GM21360 (cell line): ENCODE measurements around the gene AXIN2.

ENCODE experiments used
- ATAC-seq: cut with Tn5 transposase; IDR thresholded peaks from one replicate; pipeline ENCODE4 v1.9.1; 2021; ENCODE audit warnings: mild to moderate bottlenecking, moderate library complexity; ENCODE audit not compliant: unreplicated experiment

Gene AXIN2

DNA sequence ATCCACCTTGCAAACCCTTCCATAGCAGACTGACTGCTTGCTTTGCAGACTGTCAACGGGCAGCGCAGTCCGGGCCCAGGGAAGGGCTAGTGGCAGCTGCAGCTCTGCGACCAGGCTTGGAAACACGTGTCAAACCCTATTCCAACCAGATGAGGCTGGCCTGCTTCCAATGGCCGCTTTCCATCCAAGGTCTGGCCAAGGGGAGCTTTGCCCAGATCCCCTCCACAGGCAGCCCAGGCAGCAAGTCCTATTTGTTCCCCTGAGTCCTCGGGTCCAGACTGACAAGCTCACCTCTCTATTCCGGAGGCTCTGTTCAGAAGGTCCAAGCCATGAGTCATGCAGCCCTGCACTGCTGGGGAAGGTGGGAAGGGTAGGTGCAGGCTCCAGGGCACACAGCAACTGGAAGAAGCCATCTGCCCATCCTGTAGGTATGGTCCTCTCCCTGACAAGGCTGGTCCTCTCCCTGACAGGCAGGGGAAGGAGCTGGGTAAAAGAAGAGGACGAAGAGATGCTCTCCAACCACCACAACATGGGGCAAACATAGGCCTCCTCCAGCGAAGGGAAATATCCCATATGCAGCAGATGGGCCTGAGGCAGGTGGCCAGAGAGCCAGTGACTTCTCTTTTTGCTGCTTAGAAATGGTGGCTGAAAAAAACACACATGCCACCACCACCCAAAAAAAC is 22.6 kb upstream of the AXIN2 start:
- no peak for ATAC-seq

DNA sequence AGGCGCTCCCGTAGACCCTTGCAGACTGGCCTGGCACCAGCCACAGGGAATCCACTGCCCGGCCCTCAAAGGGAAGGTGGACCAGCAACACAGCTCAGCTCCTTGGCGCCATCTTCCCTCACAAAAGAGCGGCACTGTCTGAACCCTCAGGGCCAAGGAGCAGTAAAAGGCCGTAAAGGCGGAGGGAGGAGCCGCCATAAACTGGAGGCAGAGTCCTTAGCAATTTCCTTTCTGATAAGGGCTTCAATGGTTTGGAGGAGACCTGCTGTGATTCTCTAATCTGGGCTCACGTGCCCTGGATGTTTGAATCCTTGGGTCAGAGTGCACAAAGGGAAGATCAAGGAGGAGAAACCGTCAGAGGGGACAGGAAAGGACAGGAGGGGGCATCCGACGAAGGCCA is 15.5 kb upstream of the AXIN2 start:
- ATAC-seq: no peak

DNA sequence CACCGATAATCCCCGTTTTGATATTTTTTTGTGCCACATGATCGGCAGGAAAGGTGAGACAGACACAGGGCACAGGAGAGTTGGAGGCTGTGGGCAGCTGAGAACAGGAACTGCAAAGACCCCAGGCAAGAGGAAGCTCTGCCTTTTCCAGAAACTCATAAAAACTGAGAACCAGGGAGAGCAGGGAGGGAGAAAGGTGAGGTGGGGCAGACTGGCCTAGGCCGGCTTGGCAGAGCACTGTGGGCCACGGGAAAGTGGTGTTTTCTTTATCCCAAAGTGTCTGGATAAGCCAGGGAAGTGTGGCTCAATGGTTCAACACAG is 11.8 kb upstream of the AXIN2 start:
- no peak for ATAC-seq

DNA sequence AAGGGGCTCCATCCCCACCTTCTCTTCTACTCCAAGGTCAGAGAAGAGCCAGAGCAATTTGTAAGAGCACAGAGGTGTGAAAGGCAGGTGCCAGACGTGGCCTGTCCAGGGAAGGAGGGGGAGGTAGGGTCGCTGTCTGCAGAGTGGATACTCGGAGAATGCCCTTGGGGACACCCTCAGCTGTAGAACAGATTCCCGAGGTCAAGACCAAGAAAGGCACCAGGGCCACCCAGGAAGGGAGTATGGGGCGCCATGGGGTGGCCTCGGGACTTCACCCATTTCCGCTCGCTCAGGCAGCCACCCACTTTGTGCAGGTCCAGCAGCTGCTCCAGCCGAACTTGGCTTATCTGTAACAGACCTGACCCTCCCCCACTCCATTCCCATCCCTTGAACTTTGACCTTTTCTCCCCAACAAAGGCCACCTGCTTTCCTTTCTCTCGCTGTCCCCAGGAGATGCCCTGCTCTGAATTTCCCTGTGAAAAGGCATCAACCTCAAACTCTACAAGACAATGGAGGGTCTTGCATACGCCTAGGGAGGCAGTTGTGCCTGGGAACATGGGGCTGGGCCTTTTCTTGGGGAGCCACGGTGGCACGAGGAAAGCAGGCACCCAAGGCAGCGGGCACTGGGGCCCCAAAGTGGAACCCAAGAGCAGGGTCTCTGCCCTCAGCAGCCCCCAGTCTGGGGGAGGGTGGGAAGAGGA is 11.3 kb upstream of the AXIN2 start:
- no peak for ATAC-seq

DNA sequence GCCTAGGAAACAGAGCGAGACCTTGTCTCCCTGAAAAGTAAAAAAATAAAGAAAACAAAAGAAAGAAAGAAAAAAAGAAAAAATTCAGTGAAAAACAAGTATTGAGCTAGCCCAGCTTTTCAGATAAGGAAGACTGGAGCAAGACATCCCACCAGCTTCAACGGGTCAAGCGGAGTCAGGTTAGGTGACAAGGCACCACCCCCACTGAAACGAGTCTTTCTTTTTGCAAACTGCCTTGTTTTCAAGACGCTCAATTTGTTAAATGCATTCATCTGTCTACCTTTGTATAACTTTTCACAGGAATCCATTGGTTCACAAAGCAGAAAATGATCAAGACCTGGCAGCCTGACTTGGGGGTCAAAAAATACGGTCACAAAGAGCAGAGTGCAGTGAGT is 10.7 kb upstream of the AXIN2 start:
- no peak for ATAC-seq

DNA sequence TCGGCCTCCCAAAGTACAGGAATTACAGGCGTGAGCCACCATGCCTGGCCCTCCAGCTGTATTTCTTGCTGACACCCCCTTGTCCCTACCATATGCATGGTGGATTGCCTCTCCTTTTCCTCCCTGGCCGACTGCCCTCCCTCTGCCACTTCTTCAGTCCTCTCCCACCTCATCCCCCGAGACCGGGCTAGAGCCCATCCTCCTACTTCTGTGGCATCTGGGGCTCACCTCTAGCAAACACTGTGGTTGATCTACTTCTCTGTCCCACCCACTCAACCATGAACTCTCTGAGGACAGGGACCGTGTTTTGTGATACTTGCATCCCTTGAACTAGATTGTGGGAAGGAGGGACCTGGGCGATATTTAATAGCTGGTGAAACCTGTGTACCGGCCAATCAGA is 7.5 kb upstream of the AXIN2 start:
- no peak for ATAC-seq

DNA sequence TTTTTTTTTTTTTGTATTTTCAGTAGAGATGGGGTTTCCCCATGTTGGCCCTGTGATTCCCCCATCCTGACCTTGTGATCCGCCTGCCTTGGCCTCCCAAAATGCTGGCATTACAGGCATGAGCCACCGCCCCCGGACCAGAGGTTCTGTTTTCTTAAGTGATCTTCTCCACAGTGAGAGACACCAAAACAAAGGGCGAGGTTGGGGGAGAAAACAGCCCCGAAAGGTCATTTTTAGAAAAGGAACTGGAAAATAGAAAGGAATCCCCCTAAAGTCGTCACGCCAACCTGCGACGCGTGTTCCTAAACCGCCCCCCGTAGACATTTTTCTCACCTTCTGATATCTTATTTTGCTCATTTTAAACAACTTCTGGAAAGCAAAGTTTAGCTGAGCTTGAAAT is 6.1 kb upstream of the AXIN2 start:
- ATAC-seq: no peak

DNA sequence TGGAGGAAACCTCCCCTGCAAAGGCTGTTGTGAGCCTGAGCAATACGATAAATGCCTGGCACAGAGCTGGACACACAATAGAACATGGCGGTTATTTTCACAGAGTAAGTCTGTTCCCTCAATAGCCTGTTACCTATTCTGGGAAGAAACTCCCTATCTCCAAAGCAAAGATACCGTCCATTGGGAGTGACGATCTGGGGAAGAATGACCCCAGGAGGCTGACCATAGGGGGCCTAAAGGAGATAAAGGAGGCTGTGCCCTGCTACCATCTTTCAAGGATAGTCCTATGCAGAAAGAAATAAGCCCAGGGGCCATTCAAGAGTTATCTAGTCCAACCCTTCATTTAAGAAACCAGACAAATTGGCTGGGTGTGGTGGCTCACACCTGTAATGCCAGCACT is 4.1 kb upstream of the AXIN2 start:
- ATAC-seq: no peak

DNA sequence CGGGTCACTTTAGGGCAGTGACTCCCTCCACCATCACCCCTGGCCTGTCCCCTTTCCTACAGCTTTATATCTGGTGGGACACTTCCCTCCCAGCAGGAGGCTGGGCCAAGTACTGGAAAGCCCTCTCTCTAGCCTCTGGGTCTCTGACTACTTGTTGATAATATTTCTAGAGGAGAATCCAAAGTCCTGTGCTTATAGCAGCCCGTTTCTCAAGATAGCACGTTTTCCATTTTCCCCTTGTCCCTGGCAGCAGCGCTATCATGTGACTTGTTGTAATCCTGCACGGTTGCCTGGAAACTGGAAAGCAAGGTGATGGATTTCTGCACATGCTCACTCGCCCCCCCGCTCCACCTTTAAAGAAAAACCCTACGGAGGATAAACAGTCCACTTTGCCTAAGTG is 3.3 kb upstream of the AXIN2 start:
- no peak for ATAC-seq

DNA sequence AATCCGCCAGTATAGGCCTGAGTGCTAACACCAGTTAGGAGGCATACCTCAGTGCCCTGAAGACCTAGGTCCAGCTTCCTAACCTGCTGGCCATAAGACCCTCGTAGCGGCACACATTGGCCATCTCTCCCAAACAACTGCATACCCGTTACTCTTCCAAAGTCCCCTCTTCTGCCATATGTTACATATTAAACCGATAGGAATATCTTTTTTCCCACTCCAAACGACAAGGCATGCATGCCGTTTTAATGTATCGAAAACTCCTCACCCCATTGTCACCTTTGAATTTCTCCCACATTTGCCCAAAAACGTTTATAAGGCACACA is 721 bp upstream of the AXIN2 start:
- no peak for ATAC-seq

DNA sequence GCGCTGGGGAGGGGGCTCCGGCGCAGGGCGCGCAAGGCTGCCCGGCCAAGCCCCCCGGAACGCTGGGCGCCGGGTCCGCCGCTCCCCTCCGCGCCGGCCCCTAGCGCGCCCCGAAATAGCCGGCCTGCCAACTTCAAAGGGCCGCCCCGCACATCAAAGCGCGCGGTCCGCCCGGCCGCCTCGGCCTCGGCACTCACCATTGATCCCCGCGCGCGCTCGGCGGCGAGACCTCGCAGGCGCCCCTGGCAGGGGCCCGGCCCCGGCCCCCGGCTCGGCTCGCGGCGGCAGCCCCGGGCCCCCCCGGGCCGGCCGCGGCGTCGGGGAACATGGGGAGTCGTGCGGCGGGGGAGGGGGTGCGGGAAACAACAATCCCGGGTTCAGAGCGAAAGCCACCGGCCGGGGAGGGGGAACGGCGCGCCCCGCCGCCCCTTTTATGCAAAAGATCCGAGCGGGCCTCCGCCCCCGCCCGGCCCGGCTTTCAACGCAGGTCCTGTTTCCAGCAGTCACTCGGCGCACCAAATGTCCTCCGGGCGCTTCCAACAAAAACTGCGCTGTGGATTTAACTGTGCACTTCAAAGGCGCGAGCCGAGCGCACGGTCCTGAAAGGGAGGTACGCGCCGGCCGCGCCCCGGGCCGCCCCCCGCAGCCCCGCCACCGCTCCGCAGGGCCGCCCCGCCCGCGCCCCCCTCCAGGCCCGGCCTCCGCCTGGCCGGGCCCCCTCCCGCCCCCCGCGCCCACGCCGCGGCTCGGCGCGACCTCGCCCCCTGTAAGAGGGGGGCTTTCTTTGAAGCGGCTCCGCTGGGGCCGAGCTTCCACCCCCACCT is 608 bp downstream of the AXIN2 start:
- ATAC-seq: peak; percentile 39

DNA sequence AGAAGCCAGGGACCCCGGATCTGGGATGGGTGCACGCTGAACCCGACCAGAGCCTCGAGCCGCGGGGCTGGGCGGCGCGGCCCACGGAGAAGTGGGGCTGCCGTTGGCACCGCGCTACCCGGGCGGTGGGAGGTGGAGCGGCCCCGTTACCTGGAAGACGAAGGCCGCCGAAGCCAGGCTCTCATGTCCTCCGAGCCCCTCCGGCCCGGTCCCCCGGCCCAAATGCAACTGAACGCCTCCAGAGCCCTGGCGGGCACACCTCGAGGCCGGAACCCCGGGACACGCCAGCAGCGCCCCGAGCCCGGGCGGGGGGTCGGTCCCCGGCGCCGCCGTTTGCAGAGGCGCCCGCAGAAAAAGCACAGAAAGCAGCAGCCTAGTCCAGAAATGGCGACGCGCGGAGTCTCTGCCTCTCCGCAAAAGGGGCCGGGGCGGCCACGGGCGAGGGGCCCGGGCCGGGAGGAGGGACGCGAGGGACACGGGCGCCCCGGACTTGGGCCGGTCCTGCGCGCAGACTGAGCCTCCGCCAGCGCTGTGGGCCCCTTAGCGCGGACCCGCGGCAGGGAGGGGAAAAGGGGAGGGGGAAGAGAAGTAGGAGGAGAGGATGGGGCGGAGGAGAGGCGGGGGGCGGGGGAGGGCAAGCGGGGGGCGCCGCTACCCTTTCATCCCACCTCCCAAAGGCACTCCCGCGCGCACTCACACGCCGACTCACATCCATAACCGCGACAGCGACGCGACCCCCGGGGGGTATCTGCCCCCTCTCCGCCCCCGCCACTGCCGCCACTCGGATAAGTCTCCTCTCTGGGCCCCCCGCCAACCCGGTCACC is 1.4 kb downstream of the AXIN2 start:
- ATAC-seq: no peak

DNA sequence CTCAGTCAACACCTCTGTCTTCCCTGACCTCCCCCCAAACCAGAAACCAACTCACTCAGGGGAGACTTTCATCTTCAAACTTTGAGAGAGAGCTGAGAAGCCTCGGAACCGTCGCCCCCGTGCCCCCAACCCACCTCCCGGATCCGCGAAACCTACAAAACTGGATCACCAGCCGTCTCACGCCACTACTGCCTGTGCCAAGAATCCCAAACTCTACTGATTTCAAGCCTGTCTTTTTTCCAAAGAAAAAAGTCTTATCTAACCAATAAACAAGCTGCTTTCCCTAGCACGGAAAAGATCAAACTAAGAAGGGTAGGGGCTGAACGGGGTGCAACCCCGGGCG is 2.0 kb downstream of the AXIN2 start:
- ATAC-seq: no peak

DNA sequence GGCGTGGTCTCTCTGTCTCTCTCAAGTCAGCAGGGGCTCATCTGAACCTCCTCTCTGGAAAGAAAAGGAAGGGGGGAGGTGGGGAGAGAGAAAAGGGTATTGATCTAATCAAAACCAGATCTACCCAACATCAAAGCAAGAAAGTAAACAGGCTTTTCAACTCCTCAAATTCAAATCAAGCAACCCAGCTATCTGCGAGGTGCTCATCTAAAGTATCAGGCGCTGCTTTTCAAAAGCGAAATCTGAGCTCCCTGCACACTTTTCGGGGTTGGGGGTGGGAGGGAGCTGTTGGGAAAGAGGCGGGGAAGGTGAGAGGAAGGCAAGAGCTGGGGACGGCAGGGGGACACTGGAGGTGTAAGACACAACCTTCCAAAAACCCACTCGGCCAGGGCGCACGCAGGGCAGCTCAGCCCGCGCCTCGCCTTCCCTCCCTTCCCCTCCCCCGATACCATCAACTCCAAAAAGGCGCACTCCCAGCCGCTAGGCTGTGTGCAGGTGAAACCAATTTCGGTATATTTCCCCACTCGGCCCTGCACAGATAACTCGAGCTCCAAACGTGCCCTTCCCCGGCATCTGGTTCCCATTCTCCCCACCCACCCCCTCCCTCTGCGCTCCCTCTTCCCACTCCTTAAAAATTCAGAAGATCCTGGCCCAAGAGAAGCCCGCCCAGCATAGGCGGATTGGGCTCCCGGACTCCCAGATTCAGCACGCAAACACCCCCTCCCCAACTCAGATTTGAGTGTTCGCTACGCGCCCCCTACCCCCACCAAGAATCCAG is 2.6 kb downstream of the AXIN2 start:
- ATAC-seq: no peak

DNA sequence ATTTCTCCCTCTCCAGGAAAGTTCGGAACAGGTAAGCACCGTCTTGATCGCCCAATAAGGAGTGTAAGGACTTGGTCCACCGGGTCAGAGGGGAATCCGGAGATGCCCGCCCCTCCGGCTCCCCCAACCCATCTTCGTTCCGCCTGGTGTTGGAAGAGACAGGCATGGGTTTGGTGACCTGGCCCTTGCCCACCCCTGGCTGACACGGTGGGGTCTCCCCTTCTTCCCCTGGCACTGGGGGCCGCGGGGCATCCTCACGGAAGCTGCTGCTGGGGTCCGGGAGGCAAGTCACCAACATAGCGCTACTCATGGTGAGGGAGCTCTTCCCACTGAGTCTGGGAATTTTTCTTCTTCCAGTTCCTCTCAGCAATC is 3.2 kb downstream of the AXIN2 start:
- no peak for ATAC-seq

DNA sequence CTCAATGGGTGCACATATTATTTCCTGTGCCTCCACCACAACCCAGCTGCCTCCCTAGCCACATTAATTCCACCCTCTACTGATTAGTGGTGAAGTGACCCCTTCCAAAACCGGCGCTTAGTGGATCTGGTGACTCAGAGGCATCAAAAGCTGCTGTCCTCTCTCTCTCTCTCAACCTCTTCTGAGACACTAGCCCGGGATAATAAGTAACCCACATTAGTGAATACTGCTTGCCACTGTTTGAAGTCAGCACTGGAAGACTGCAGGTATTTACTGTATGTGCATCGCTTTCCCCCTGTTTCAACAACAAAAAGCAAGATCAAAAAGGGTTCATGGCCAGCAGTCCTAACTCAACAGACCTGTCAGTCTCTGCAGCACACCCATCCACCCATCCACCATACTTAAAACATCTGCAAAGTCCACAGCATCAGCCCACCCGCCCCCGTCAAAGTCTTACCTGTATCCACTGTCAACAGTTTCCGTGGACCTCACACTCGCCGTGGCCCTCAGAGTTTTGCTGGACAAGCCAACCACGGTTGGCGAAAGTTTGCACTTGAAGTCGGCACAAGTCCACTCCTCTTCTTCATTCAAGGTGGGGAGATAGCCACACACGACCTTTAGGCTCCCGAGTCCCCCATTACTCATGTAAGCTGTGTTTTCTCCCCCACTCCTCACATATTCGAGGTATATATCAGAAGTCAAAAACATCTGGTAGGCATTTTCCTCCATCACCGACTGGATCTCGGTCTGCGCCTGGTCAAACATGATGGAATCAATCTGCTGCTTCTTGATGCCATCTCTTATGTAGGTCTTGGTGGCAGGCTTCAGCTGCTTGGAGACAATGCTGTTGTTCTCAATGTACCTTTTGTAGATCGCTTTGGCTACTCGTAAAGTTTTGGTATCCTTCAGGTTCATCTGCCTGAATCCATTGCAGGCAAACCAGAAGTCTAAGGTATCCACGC is 3.8 kb downstream of the AXIN2 start:
- no peak for ATAC-seq

DNA sequence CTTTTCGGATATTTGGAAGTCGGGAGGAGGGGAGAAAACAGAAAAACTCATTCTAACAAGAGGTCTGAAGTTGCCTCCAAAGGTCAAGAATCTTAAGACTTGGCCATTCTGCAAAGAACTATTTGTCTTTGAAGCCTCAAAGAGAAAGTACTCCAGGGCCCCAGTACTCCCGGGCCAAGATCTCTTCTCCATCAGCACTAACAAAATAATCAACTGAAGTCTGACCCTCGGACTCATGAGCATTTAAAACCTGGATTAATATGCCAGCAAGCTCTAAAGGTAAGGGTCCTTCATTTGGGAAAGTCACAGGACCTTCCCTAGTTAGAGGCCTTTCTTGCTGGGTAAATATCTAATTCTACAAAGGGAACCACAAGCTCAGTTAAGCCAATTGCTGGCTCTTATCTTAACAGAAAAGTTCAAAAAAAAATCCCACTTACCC is 4.5 kb downstream of the AXIN2 start:
- no peak for ATAC-seq

DNA sequence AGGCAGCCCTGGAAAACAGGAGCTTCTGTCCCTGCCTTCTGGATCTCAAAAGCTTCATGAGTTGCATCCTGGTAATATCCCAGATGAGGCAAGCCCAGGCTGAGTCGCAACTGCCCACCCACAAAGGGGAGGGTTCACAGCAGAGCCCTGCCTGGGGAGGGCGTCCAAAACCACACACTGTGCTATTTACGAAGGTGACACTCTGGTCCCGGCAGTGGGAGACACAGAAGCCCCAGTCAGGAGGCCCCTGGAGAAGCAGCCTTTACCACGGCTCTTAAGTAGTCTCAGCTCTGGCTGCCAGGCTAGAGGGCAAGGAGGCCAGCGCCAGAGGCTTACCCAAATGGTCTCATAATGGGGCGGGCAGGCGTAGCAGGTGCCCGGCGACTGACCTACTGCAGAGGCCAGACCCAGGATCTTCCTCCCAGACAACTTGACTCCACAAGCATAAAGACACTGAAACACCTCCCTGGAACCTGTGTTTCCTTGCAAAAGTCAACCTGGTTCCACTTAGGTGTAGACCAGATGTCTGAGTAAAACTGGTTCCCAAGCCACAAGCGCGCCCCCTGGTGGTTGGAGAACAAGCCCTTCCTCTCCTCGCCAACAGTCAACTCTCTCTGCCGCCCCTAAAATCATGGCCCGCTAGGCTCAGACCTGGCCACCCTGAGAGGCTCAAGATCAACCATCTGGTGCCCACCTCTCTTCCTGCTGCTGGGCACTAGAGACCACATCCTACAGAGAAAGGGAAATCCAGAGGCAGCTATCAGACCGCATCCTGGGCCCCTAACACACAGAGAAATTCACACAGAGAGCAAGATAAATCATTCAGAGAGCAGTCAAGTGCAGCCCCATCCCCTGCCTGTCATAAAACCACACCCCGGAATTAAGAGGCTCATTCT is 5.2 kb downstream of the AXIN2 start:
- peak; percentile 50 for ATAC-seq
